ENCODE measurements around the gene TAOK3. TPM values are rescaled to one million over a fixed set of nuclear protein-coding genes. Genes with fewer than 3 reads are reported as not detected.

The TAOK3 gene
- polyA plus RNA-seq, 1 experiment: 56.4 TPM

DNA sequence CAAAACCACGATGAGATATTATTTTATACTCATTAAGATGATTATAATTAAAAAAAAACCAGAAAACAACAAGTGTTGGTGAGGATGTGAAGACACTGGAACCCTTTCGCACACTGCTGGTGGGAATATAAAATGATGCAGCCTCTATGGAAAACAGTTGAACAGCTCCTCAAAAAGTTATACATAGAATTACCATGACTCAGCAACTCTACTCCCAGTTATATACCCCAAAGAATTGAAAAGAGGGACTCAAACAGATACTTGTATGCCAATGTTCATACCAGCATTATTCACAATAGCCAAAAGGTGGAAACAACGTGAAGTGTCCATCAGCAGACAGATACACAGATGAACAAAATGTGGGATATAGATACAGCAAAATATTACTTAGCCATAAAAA is 53.1 kb downstream of the TAOK3 start:
- TF ChIP-seq, protein P1, sequence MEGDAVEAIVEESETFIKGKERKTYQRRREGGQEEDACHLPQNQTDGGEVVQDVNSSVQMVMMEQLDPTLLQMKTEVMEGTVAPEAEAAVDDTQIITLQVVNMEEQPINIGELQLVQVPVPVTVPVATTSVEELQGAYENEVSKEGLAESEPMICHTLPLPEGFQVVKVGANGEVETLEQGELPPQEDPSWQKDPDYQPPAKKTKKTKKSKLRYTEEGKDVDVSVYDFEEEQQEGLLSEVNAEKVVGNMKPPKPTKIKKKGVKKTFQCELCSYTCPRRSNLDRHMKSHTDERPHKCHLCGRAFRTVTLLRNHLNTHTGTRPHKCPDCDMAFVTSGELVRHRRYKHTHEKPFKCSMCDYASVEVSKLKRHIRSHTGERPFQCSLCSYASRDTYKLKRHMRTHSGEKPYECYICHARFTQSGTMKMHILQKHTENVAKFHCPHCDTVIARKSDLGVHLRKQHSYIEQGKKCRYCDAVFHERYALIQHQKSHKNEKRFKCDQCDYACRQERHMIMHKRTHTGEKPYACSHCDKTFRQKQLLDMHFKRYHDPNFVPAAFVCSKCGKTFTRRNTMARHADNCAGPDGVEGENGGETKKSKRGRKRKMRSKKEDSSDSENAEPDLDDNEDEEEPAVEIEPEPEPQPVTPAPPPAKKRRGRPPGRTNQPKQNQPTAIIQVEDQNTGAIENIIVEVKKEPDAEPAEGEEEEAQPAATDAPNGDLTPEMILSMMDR (IDR thresholded peaks at IDR 0.05; ENCODE audit: low read depth, low read length): no peak
- CTCF ChIA-PET: no interaction called here
- no peak overlapping the region for H3K4me3 ChIP-seq (ENCODE audit: low read depth, low read length)
- H3K27ac ChIP-seq (ENCODE audit: low read depth, low read length): no peak overlapping the region
- H3K9me3 ChIP-seq (ENCODE audit: control insufficient read depth, insufficient read depth, low read length): no peaks in the 10 kb centered on the region
- no peak for DNase-seq (ENCODE audit: low read depth, low spot score)
- POLR2A ChIA-PET: no interaction called here
- no peaks in the 10 kb centered on the region for H3K27me3 ChIP-seq (ENCODE audit: control insufficient read depth, insufficient read depth, low read length)

DNA sequence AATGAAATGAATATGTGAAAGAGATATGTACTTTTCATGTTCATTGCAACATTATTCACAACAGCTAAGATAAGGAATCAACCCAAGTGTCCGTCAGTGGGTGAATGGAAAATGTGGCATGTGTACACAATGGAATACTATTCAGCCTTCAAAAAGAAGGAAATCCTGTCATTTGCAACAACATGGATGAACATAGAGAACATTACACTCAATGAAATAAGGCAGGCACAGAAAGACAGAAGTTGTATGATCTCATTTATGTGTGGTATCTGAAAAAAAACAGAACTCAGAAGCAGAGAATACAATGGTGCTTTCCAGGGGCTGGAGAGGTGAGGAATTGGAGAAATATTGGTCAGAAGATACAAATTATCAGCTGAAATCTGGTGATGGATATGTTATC is 54.0 kb downstream of the TAOK3 start:
- ChIA-PET POLR2A (interaction anchor here (0.6 kb wide), 1 partner anchor 45 kb away, joined by 6 read pairs; no protein-coding TSS in a partner anchor), CTCF (interaction anchor here (0.5 to 1.1 kb wide), 2 partner anchors 57 to 444 kb away, joined by 3 read pairs; no protein-coding TSS in a partner anchor)
- Histone ChIP-seq H3K9me3 (ENCODE audit: control insufficient read depth, insufficient read depth, low read length) (no peaks in the 10 kb centered on the region), H3K4me3 (ENCODE audit: low read depth, low read length) (no peak overlapping the region), H3K27me3 (ENCODE audit: control insufficient read depth, insufficient read depth, low read length) (no peaks in the 10 kb centered on the region), H3K27ac (ENCODE audit: low read depth, low read length) (no peak overlapping the region)
- no peak for DNase-seq (ENCODE audit: low read depth, low spot score)
- TF ChIP-seq, protein P1 (IDR thresholded peaks at IDR 0.05; ENCODE audit: low read depth, low read length): no peak

DNA sequence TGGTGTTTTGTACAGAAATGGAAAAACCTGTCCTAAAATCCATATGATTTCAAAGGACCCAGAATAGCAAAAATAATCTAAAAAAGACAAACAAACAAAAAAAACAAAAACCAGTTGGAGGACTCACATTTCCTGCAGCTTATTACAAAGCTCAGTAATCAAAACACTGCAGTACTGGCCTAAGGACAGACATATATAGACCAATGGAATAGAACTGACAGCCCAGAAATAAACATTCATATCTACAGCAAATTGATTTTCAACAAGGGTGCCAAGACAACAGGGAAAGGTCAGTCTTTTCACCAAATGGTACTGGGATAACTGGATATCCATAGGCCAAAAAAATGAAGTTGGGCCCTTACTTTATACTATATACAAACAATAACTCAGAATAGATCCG is 55.0 kb downstream of the TAOK3 start:
- Histone ChIP-seq H3K9me3 (ENCODE audit: control insufficient read depth, insufficient read depth, low read length) (no peaks in the 10 kb centered on the region), H3K27ac (ENCODE audit: low read depth, low read length) (no peak overlapping the region), H3K4me3 (ENCODE audit: low read depth, low read length) (no peak overlapping the region), H3K27me3 (ENCODE audit: control insufficient read depth, insufficient read depth, low read length) (no peaks in the 10 kb centered on the region)
- no peak for DNase-seq (ENCODE audit: low read depth, low spot score)
- ChIA-PET POLR2A (no interaction called here), CTCF (interaction anchor here (1.1 to 1.6 kb wide), 2 partner anchors 58 to 135 kb away, joined by 3 to 4 read pairs; no protein-coding TSS in a partner anchor)
- TF ChIP-seq, protein P1 (IDR thresholded peaks at IDR 0.05; ENCODE audit: low read depth, low read length): no peak

DNA sequence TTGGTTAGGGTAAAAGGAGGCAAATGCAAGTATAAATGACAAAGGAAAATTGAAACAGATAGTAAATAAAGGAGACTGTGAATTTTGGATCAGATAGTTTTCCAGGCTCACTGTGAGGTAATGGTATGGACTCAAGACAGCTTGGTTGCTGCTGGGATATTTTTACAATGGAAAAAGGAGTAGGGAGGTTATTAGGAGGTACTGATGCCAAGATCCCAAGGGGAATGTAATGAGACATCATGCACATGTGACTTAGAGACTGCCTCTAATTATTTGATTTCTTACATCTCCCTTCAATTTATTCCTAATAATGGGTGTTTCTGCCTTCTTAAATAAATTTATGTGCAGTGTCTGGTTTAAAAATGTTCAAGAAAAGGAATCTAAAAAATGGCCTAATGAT is 56.9 kb downstream of the TAOK3 start:
- Histone ChIP-seq H3K4me3 (ENCODE audit: low read depth, low read length) (no peak overlapping the region), H3K9me3 (ENCODE audit: control insufficient read depth, insufficient read depth, low read length) (no peaks in the 10 kb centered on the region), H3K27me3 (ENCODE audit: control insufficient read depth, insufficient read depth, low read length) (no peaks in the 10 kb centered on the region), H3K27ac (ENCODE audit: low read depth, low read length) (no peak overlapping the region)
- DNase-seq (ENCODE audit: low read depth, low spot score): no peak
- TF ChIP-seq, protein P1 (IDR thresholded peaks at IDR 0.05; ENCODE audit: low read depth, low read length): no peak
- POLR2A ChIA-PET: interaction anchor here (0.9 kb wide), 1 partner anchor 8 kb away, joined by 12 read pairs; no protein-coding TSS in a partner anchor
- CTCF ChIA-PET: interaction anchor here (0.5 to 1.5 kb wide), 2 partner anchors 25 to 60 kb away, joined by 3 to 4 read pairs; partner anchors contain the start of gene SUDS3

DNA sequence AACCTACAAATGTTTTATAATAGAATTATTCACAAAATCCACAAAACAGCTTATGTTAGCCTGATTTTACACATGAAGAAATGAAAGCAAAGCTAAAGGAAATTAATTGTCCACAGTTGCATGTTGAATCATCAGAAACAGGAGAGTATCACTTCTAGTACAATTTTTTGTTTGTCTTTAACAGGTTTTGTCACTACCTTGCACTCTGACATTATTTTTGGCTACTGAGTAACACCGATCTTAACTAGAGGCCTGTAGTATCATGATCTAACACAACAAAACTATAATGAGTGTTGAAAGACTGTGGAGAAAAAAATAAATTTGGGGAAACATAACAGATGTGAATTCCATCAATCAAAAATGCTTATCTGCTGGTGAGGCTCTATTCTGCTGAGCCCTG is 60.1 kb downstream of the TAOK3 start:
- H3K4me3 ChIP-seq (ENCODE audit: low read depth, low read length): no peak overlapping the region
- DNase-seq (ENCODE audit: low read depth, low spot score): no peak
- no peak overlapping the region for H3K27ac ChIP-seq (ENCODE audit: low read depth, low read length)
- POLR2A ChIA-PET: no interaction called here
- no peaks in the 10 kb centered on the region for H3K9me3 ChIP-seq (ENCODE audit: control insufficient read depth, insufficient read depth, low read length)
- CTCF ChIA-PET: interaction anchor here (1.0 to 2.6 kb wide), 3 partner anchors 46 to 127 kb away, joined by 3 to 14 read pairs (median 3); partner anchors contain the start of gene SUDS3
- TF ChIP-seq, protein P1 (IDR thresholded peaks at IDR 0.05; ENCODE audit: low read depth, low read length): no peak
- no peaks in the 10 kb centered on the region for H3K27me3 ChIP-seq (ENCODE audit: control insufficient read depth, insufficient read depth, low read length)
